Measurements from ENCODE around the gene RBP7.

GRCh38 chr1:10060311-10061100 is 63.5 kb downstream of the RBP7 start:
- TF ChIP-seq MAX (IDR thresholded peaks at IDR 0.05; ENCODE audit: insufficient read depth, insufficient read length) (no peak), POLR2A (IDR thresholded peaks at IDR 0.05; ENCODE audit: low read depth, low read length) (no peak), CTCF (IDR thresholded peaks at IDR 0.05; ENCODE audit: extremely low read depth in 1 of 2, insufficient read depth in 1 of 2, low read depth in 1 of 2, low read length in 2 of 2) (no peak)

Measured in endothelial cell of umbilical vein (primary cell).